HepG2 (cell line): ENCODE results near the gene TAF1B. TPM values are rescaled to one million over a fixed set of nuclear protein-coding genes. Genes with fewer than 3 reads are reported as not detected.

ENCODE experiments used
- ATAC-seq: fragments of 200-7000 bp; cut with Tn5 transposase; 3 replicates; pipeline ENCODE4 v1.9.1; 2020; ENCODE audit warnings: mild to moderate bottlenecking, moderate library complexity
- BruUV-seq: library from RNA; stranded (reverse); fragments of 400-500 nt; replicated peaks from 2 replicates; lab custom pipeline; 2021; lab: Mats Ljungman, UMichigan
- CTCF ChIA-PET: fragments of 300-600 bp; formaldehyde crosslinking; extraction: SDS; loops from one replicate; lab custom pipeline; 2021; ENCODE audit warnings: low total read pairs, inconsistent platforms, low intra/inter-chr PET ratio; lab: Yijun Ruan, JAX
- POLR2A ChIA-PET: fragments of 350-600 bp; sonication (Branson Sonifier 250); formaldehyde crosslinking; loops from one replicate; lab custom pipeline; 2020; ENCODE audit warnings: antibody characterized with exemption, inconsistent platforms; lab: Yijun Ruan, JAX
- DNase-seq: peaks from one replicate; pipeline ENCODE4 v3.0.0-alpha.2; 2015; ENCODE audit warnings: low spot score
- FAIRE-seq: peaks from 3 replicates; lab custom pipeline; 2011; peaks lifted over from hg19 to GRCh38; lab: Jason Lieb, UNC
- H2AFZ ChIP-seq: one replicate; pipeline ENCODE4 v1.6.1; 2011; ENCODE audit warnings: low read length, inconsistent platforms
- H3K27ac ChIP-seq: fragments of 300-600 bp; 3 replicates; pipeline ENCODE4 v1.8.0; 2011; ENCODE audit warnings: mixed run types, mild to moderate bottlenecking, mixed read lengths, low read length, inconsistent platforms; ENCODE audit not compliant: insufficient read depth; ENCODE audit errors: extremely low read length
- H3K27me3 ChIP-seq, 2 experiments: fragments of 200-600 bp in 1 of 2; 2 replicates in 1 of 2; 3 replicates in 1 of 2; pipeline versions ENCODE4 v1.6.0 to v1.8.0; 2011; ENCODE audit warnings: low read length in 2 of 2, mild to moderate bottlenecking in 2 of 2, moderate library complexity in 2 of 2, inconsistent platforms in 1 of 2; ENCODE audit not compliant: insufficient read depth in 2 of 2, control insufficient read depth in 1 of 2
- H3K36me3 ChIP-seq, 2 experiments: fragments of 200-600 bp in 1 of 2; replicated peaks in 1 of 2; 2 replicates in 1 of 2; 3 replicates in 1 of 2; pipeline versions ENCODE4 v1.5.1 to v1.8.0; 2011; ENCODE audit warnings: low read length in 2 of 2, inconsistent platforms in 1 of 2; ENCODE audit not compliant: insufficient read depth in 2 of 2, control insufficient read depth in 1 of 2
- H3K4me1 ChIP-seq: 2 replicates; pipeline ENCODE4 v1.5.1; 2012; ENCODE audit warnings: low read length, inconsistent platforms; ENCODE audit not compliant: insufficient read depth
- H3K4me2 ChIP-seq: 2 replicates; pipeline ENCODE4 v1.6.0; 2011; ENCODE audit warnings: low read depth, low read length, inconsistent platforms
- H3K4me3 ChIP-seq, 3 experiments: fragments of 200-600 bp in 1 of 3; sonication (generic), shearing (Covaris generic) in 1 of 3; replicated peaks in 1 of 3; 2 replicates each; pipeline ENCODE4 v1.5.1; 2011 to 2016; ENCODE audit warnings: low read length in 3 of 3, inconsistent platforms in 2 of 3, low read depth in 2 of 3, mild to moderate bottlenecking in 2 of 3, control low read depth in 1 of 3, mixed read lengths in 1 of 3; ENCODE audit not compliant: insufficient read depth in 1 of 3
- H3K79me2 ChIP-seq: one replicate; pipeline ENCODE4 v1.6.1; 2011; ENCODE audit warnings: low read length, inconsistent platforms; ENCODE audit not compliant: insufficient read depth
- H3K9ac ChIP-seq: 2 replicates; pipeline ENCODE4 v1.6.0; 2011; ENCODE audit warnings: mild to moderate bottlenecking, low read depth, low read length, inconsistent platforms; ENCODE audit not compliant: insufficient read depth
- H3K9me3 ChIP-seq: 2 replicates; pipeline ENCODE4 v1.5.1; 2012; ENCODE audit warnings: mild to moderate bottlenecking, low read length
- H4K20me1 ChIP-seq: 2 replicates; pipeline ENCODE4 v1.6.0; 2011; ENCODE audit warnings: inconsistent platforms, mild to moderate bottlenecking, low read length, moderate library complexity; ENCODE audit not compliant: insufficient read depth
- HMG20B ChIP-seq: conservative IDR thresholded peaks from 2 replicates; pipeline ENCODE4 v1.6.1; 2016; ENCODE audit warnings: missing genetic modification reagents, missing compliant biosample characterization
- KDM1A ChIP-seq: IDR thresholded peaks from 2 replicates; pipeline ENCODE4 v1.6.1; 2016; ENCODE audit warnings: missing compliant biosample characterization
- NR2F6 ChIP-seq, 2 experiments: IDR thresholded peaks; 2 replicates each; pipeline ENCODE4 v1.6.1; 2016; ENCODE audit warnings: antibody characterized with exemption in 1 of 2, mild to moderate bottlenecking in 1 of 2
- ZNF33A ChIP-seq: sonication (generic); formaldehyde crosslinking; IDR thresholded peaks from 2 replicates; pipeline ENCODE4 v1.5.1; 2020; ENCODE audit warnings: missing genetic modification reagents, mild to moderate bottlenecking, moderate library complexity, borderline replicate concordance
- ZNF660 ChIP-seq: sonication (generic); formaldehyde crosslinking; IDR thresholded peaks from 2 replicates; pipeline ENCODE4 v1.5.1; 2020; ENCODE audit warnings: mild to moderate bottlenecking, low read depth, missing genetic modification reagents, borderline replicate concordance
- WGBS: methylation state at CpG from one replicate; pipeline ENCODE4 v1.1.6; 2017; ENCODE audit warnings: low lambda C conversion rate; 5-methylcytosine and 5-hydroxymethylcytosine counted together
- in situ Hi-C: cut with HindIII; loops from 2 replicates; pipeline ENCODE4 v1.10.0; 2017; ENCODE audit warnings: low pct_unique_long_range_greater_than_20kb; ENCODE audit not compliant: extremely low pct_ligation_motif_present
- intact Hi-C: fragments of 100-400 bp; cut with micrococcal nuclease; formaldehyde crosslinking; loops from one replicate; pipeline ENCODE4 v1.10.0; 2022; ENCODE audit not compliant: unreplicated experiment
- polyA plus RNA-seq, 8 experiments: library from polyadenylated mRNA; depleted of rRNA in 3 of 8; stranded (reverse) in 7 of 8; unstranded in 1 of 8; fragments of >200 nt; fragmentation: Illumina TruSeq in 4 of 8; extraction: Trizol in 4 of 8; gene quantifications; 2 replicates each; pipeline versions ENCODE4 v1.2.1 to v1.2.3, GENCODE V29; 2011 to 2016; ENCODE audit warnings: low read depth in 4 of 8, missing spikeins in 1 of 8, mixed read lengths in 1 of 8; ENCODE audit not compliant: insufficient read depth in 1 of 8
- total RNA-seq, 5 experiments: library from RNA; depleted of rRNA; stranded (reverse); fragments of >200 nt; fragmentation: Illumina TruSeq; extraction: Trizol; gene quantifications; 2 replicates each; pipeline ENCODE4 v1.2.3, GENCODE V29; 2016; ENCODE audit warnings: low read depth in 1 of 5
- TF ChIP-seq, protein P1 (sequence below): sonication (generic); formaldehyde crosslinking; IDR thresholded peaks from 2 replicates; pipeline ENCODE4 v1.8.1; 2023; ENCODE audit warnings: mild to moderate bottlenecking, inconsistent platforms, moderate library complexity, missing genetic modification reagents, borderline replicate concordance

TAF1B gene
- total and polyA plus RNA-seq, 2 of the 13 experiments (the other 11 are each of a cell fraction or from before 2014, with no cell fraction given) = 13.3 to 27.7 TPM

DNA sequence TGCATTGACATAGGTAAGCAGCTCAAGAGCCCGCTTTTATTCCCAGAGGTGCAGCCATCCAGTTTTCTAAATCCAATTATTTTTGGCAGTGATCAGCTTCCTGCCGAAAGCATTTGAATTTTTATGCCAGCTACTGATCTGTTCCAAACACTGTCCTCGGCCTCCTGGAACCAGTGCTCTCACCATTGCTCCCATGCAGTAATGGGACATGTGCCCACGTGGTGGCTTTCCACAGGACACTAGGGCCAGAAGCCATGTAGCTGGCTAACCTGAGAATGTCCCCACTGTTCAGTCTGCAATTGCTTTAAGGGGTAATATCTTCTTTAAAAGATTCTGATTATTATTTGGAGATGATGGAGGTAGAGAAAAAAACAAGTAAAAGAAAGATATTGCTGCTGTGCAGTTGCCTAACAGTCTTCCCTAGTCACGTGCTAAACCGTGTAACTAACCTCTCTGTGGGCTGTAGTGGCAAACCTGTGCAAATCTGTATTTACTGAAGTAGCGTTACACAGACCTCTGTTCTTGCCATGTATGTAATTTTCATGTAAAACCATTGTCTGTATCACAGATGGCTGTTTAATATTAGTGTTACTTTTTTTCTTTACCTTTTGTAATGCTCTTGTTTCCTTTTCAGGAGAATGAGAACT lies 121.2 kb downstream of the TAF1B start:
- FAIRE-seq (no peak), DNase-seq (no peak), ATAC-seq (no peak)
- BruUV-seq = no TSS peak
- Histone ChIP-seq H3K27ac (no peak overlapping the region), H3K9me3 (no peaks in the 10 kb centered on the region), H4K20me1 (no peaks in the 10 kb centered on the region), H3K4me2 (no peak overlapping the region), H3K36me3 (peaks cover 11 to 72% of the 10 kb centered on the region in 2 experiments), H2AFZ (no peak overlapping the region), H3K79me2 (no peaks in the 10 kb centered on the region), H3K4me3 (no peak overlapping the region), H3K4me1 (no peaks in the 10 kb centered on the region), H3K27me3 (no peaks in the 10 kb centered on the region), H3K9ac (no peak overlapping the region)
- 93% methylated on average over 7 of the region's 7 CpGs for WGBS
- in situ Hi-C loops = no loop called here
- intact Hi-C loops = no loop called here
- ChIA-PET CTCF (no interaction called here), POLR2A (no interaction called here)
- no peak for TF ChIP-seq ZNF33A
- TF ChIP-seq, protein P1, sequence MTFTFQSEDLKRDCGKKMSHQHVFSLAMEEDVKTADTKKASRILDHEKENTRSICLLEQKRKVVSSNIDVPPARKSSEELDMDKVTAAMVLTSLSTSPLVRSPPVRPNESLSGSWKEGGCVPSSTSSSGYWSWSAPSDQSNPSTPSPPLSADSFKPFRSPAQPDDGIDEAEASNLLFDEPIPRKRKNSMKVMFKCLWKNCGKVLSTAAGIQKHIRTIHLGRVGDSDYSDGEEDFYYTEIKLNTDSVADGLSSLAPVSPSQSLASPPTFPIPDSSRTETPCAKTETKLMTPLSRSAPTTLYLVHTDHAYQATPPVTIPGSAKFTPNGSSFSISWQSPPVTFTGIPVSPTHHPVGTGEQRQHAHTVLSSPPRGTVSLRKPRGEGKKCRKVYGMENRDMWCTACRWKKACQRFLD (CRISPR knock-in tag) = no peak
- no peak for TF ChIP-seq ZNF660
- TF ChIP-seq KDM1A (CRISPR knock-in tag) = no peak
- TF ChIP-seq NR2F6 (IDR thresholded peaks at IDR 0.05) = no peak
- no peak for TF ChIP-seq NR2F6 (CRISPR knock-in tag; IDR thresholded peaks at IDR 0.05)
- TF ChIP-seq HMG20B (CRISPR knock-in tag) = no peak
